IMR-90 (cell line): ENCODE measurements around the gene FAM193B. TPM values are rescaled to one million over a fixed set of nuclear protein-coding genes. Genes with fewer than 3 reads are reported as not detected.

Experiments used
- ATAC-seq: fragments of 200-7000 bp; cut with Tn5 transposase; 2 replicates; pipeline ENCODE4 v1.9.1; 2020; ENCODE audit warnings: low read depth, mild to moderate bottlenecking, moderate library complexity
- BruUV-seq: library from RNA; stranded (reverse); fragments of 400-500 nt; replicated peaks from 2 replicates; lab custom pipeline; 2021; lab: Mats Ljungman, UMichigan
- CTCF ChIA-PET: fragments of 300-600 bp; formaldehyde crosslinking; extraction: SDS; loops from one replicate; lab custom pipeline; 2021; ENCODE audit warnings: antibody characterized with exemption; lab: Yijun Ruan, JAX
- POLR2A ChIA-PET: fragments of 300-600 bp; sonication (Branson Sonifier 250); formaldehyde crosslinking; loops from one replicate; lab custom pipeline; 2022; ENCODE audit warnings: antibody characterized with exemption; ENCODE audit not compliant: unreplicated experiment; lab: Charles Lee
- DNase-seq: peaks from one replicate; pipeline ENCODE4 v3.0.0; 2013
- H2AFZ ChIP-seq: replicated peaks from 2 replicates; pipeline ENCODE3; 2013; ENCODE audit warnings: low read length, mild to moderate bottlenecking; ENCODE audit not compliant: poor library complexity
- H2AK5ac ChIP-seq: 2 replicates; pipeline ENCODE4 v1.6.1; 2013; ENCODE audit warnings: low read depth, low read length, inconsistent platforms
- H2AK9ac ChIP-seq: replicated peaks from 2 replicates; pipeline ENCODE3; 2013; ENCODE audit warnings: mild to moderate bottlenecking, low read depth, low read length, moderate library complexity; ENCODE audit not compliant: poor library complexity
- H2BK120ac ChIP-seq: 2 replicates; pipeline ENCODE4 v1.6.1; 2013; ENCODE audit warnings: low read depth, low read length, inconsistent platforms
- H2BK15ac ChIP-seq: 3 replicates; pipeline ENCODE4 v1.6.1; 2013; ENCODE audit warnings: low read depth, low read length, inconsistent platforms
- H2BK20ac ChIP-seq: 2 replicates; pipeline ENCODE4 v1.6.1; 2013; ENCODE audit warnings: low read depth, mild to moderate bottlenecking, inconsistent platforms, low read length, moderate library complexity
- H2BK5ac ChIP-seq: 2 replicates; pipeline ENCODE4 v1.6.1; 2013; ENCODE audit warnings: mild to moderate bottlenecking, low read depth, low read length, inconsistent platforms; ENCODE audit not compliant: poor library complexity, severe bottlenecking
- H3K14ac ChIP-seq: replicated peaks from 2 replicates; pipeline ENCODE4 v1.6.1; 2013; ENCODE audit warnings: low read depth, low read length, inconsistent platforms
- H3K18ac ChIP-seq: 2 replicates; pipeline ENCODE4 v1.6.1; 2013; ENCODE audit warnings: low read depth, low read length, control low read depth
- H3K23ac ChIP-seq: 2 replicates; pipeline ENCODE4 v1.6.1; 2013; ENCODE audit warnings: low read depth, low read length, inconsistent platforms
- H3K27ac ChIP-seq: 2 replicates; pipeline ENCODE4 v1.5.1; 2013; ENCODE audit warnings: mild to moderate bottlenecking, control low read depth, low read length; ENCODE audit not compliant: insufficient read depth
- H3K27me3 ChIP-seq: 2 replicates; pipeline ENCODE4 v1.6.1; 2013; ENCODE audit warnings: low read length; ENCODE audit not compliant: control insufficient read depth, insufficient read depth
- H3K36me3 ChIP-seq: 2 replicates; pipeline ENCODE4 v1.6.1; 2013; ENCODE audit warnings: low read length, mixed read lengths; ENCODE audit not compliant: control insufficient read depth, insufficient read depth
- H3K4ac ChIP-seq: 2 replicates; pipeline ENCODE4 v1.6.1; 2013; ENCODE audit warnings: low read depth, low read length, inconsistent platforms
- H3K4me1 ChIP-seq: 2 replicates; pipeline ENCODE4 v1.6.1; 2013; ENCODE audit warnings: low read length, mixed read lengths; ENCODE audit not compliant: control insufficient read depth, insufficient read depth
- H3K4me2 ChIP-seq: 2 replicates; pipeline ENCODE4 v1.6.1; 2013; ENCODE audit warnings: low read depth, mild to moderate bottlenecking, control low read depth, low read length, moderate library complexity
- H3K4me3 ChIP-seq: 2 replicates; pipeline ENCODE4 v1.5.1; 2013; ENCODE audit warnings: low read depth, mild to moderate bottlenecking, control low read depth, low read length, moderate library complexity; ENCODE audit not compliant: insufficient read depth
- H3K56ac ChIP-seq: 2 replicates; pipeline ENCODE4 v1.6.1; 2013; ENCODE audit warnings: low read length, inconsistent platforms; ENCODE audit not compliant: insufficient read depth; ENCODE audit errors: extremely low read depth
- H3K79me1 ChIP-seq, 2 experiments: 2 replicates each; pipeline ENCODE4 v1.6.1; 2013; ENCODE audit warnings: low read length in 2 of 2, inconsistent platforms in 1 of 2, low read depth in 1 of 2
- H3K9ac ChIP-seq: 2 replicates; pipeline ENCODE4 v1.6.1; 2013; ENCODE audit warnings: low read depth, low read length, control low read depth
- H3K9me1 ChIP-seq: 2 replicates; pipeline ENCODE4 v1.6.1; 2013; ENCODE audit warnings: low read length, inconsistent platforms; ENCODE audit not compliant: insufficient read depth
- H3K9me3 ChIP-seq: 2 replicates; pipeline ENCODE4 v1.6.1; 2013; ENCODE audit warnings: low read length; ENCODE audit not compliant: control insufficient read depth, insufficient read depth
- H4K20me1 ChIP-seq: 2 replicates; pipeline ENCODE4 v1.6.1; 2013; ENCODE audit warnings: low read length, inconsistent platforms; ENCODE audit not compliant: insufficient read depth
- H4K5ac ChIP-seq: 2 replicates; pipeline ENCODE4 v1.6.1; 2013; ENCODE audit warnings: mild to moderate bottlenecking, low read depth, low read length, control low read depth
- H4K8ac ChIP-seq, 2 experiments: 2 replicates each; pipeline ENCODE4 v1.6.1; 2013; ENCODE audit warnings: low read depth in 2 of 2, low read length in 2 of 2, control low read depth in 1 of 2, inconsistent platforms in 1 of 2
- H4K91ac ChIP-seq: 2 replicates; pipeline ENCODE4 v1.6.1; 2013; ENCODE audit warnings: low read depth, low read length, inconsistent platforms; ENCODE audit not compliant: insufficient read depth
- BHLHE40 ChIP-seq: fragments of 150-350 bp; IDR thresholded peaks from 2 replicates; pipeline ENCODE4 v1.6.1; 2016; ENCODE audit warnings: mild to moderate bottlenecking, low read depth, low read length
- CTCF ChIP-seq: conservative IDR thresholded peaks from 2 replicates; pipeline ENCODE4 v1.5.1; 2012; ENCODE audit warnings: mild to moderate bottlenecking, low read depth, low read length, improper control_type of control experiment
- MAZ ChIP-seq: IDR thresholded peaks from 2 replicates; pipeline ENCODE4 v1.6.1; 2012; ENCODE audit warnings: low read depth, mild to moderate bottlenecking, low read length, improper control_type of control experiment, moderate library complexity, borderline replicate concordance
- RAD21 ChIP-seq: IDR thresholded peaks from 2 replicates; pipeline ENCODE4 v1.6.1; 2012; ENCODE audit warnings: low read length, improper control_type of control experiment
- RCOR1 ChIP-seq: IDR thresholded peaks from 2 replicates; pipeline ENCODE4 v1.6.1; 2012; ENCODE audit warnings: mild to moderate bottlenecking, low read length, improper control_type of control experiment; ENCODE audit not compliant: insufficient replicate concordance
- SMC3 ChIP-seq: fragments of 150-350 bp; IDR thresholded peaks from 2 replicates; pipeline ENCODE4 v1.6.1; 2016; ENCODE audit warnings: low read depth, mild to moderate bottlenecking, antibody characterized with exemption, low read length, moderate library complexity
- WGBS, 2 experiments: methylation state at CpG; one replicate each; pipeline versions ENCODE4 v1.1.5 to v1.1.7; 2013; ENCODE audit warnings: missing lambda C conversion rate in 2 of 2; ENCODE audit not compliant: insufficient read length in 1 of 2; ENCODE audit errors: extremely low coverage in 2 of 2; 5-methylcytosine and 5-hydroxymethylcytosine counted together
- dilution Hi-C: fragments of 300-500 bp; cut with HindIII; formaldehyde crosslinking; loops from one replicate; pipeline ENCODE4 v1.14.3; 2018; ENCODE audit warnings: low sequenced_read_pairs; ENCODE audit not compliant: unreplicated experiment
- in situ Hi-C: fragments of 300-500 bp; cut with MboI; formaldehyde crosslinking; loops from 3 replicates; pipeline ENCODE4 v1.14.3; 2019; ENCODE audit warnings: low sequenced_read_pairs, inconsistent platforms, mixed read lengths
- intact Hi-C: fragments of 100-400 bp; cut with micrococcal nuclease; formaldehyde crosslinking; loops from 2 replicates; pipeline ENCODE4 v1.10.0; 2022
- polyA plus RNA-seq, 3 experiments: library from polyadenylated mRNA; depleted of rRNA; stranded (reverse); fragments of >200 nt; gene quantifications; 2 replicates each; pipeline ENCODE4 v1.2.3, GENCODE V29; 2012; ENCODE audit warnings: low replicate concordance in 1 of 3
- total RNA-seq: library from RNA; depleted of rRNA; stranded (reverse); fragments of >200 nt; gene quantifications from 2 replicates; pipeline ENCODE4 v1.2.3, GENCODE V29; 2012

Gene FAM193B
- total and polyA plus RNA-seq, 2 of the 4 experiments (the other 2 are of a cell fraction): 9.5 to 52.2 TPM

- H2AK9ac ChIP-seq: peak overlapping the region; percentile 75
- BruUV-seq: no TSS peak
- no peak overlapping the region for H4K5ac ChIP-seq
- H3K4me2 ChIP-seq: peak overlapping the region; percentile 4; the same call in 1 of the 2 replicates
- H3K27ac ChIP-seq: peak overlapping the region; percentile 35; the same call in 1 of the 2 replicates
- peak overlapping the region; percentile 38; the same call in 1 of the 2 replicates for H3K14ac ChIP-seq
- peaks cover 3% of the 10 kb centered on the region; the same call in 1 of the 2 replicates for H3K9me1 ChIP-seq
- H2BK5ac ChIP-seq: no peak overlapping the region
- H3K27me3 ChIP-seq: no peaks in the 10 kb centered on the region
- in situ Hi-C loops: no loop called here
- H3K9ac ChIP-seq: no peak overlapping the region
- no peak overlapping the region for H3K56ac ChIP-seq
- H2BK20ac ChIP-seq: 0 out of 2 replicates have a peak overlapping the region, but pooled peaks have one; percentile 17
- H2BK120ac ChIP-seq: no peak overlapping the region
- peak overlapping the region; percentile 64 for H2AFZ ChIP-seq
- CTCF ChIA-PET: interaction anchor here (0.6 to 1.5 kb wide), 10 partner anchors 10 to 403 kb away, joined by 3 to 10 read pairs (median 4); no protein-coding TSS in a partner anchor
- intact Hi-C loops: loop anchor here (1.0 to 2.0 kb wide), 7 partner anchors 46 to 386 kb away; partner anchors contain the start of gene MXD3
- no CpG with 5 or more reads among the region's 10 CpGs for WGBS, 2 experiments
- no peak overlapping the region for H3K18ac ChIP-seq
- peak overlapping the region in 1 of 2 experiments; percentile 39; a peak in 1 of 4 replicates for H4K8ac ChIP-seq
- ATAC-seq (peak; percentile 36), DNase-seq (peak; percentile 85)
- no peak overlapping the region for H3K4me3 ChIP-seq
- dilution Hi-C loops: no loop called here
- peaks cover 8% of the 10 kb centered on the region for H3K36me3 ChIP-seq
- H2AK5ac ChIP-seq: no peak overlapping the region
- peak overlapping the region; percentile 52 for H3K4ac ChIP-seq
- POLR2A ChIA-PET: no interaction called here
- H2BK15ac ChIP-seq: no peak overlapping the region
- peaks cover 13% of the 10 kb centered on the region for H4K20me1 ChIP-seq
- 0 out of 2 replicates have a peak overlapping the region, but pooled peaks have one; percentile 37 for H4K91ac ChIP-seq
- peaks cover 9 to 22% of the 10 kb centered on the region in 2 experiments for H3K79me1 ChIP-seq
- H3K4me1 ChIP-seq: peaks cover 16% of the 10 kb centered on the region
- TF ChIP-seq MAZ: peak; percentile 76
- TF ChIP-seq BHLHE40: no peak
- no peak for TF ChIP-seq RCOR1
- peak; percentile 88 for TF ChIP-seq SMC3
- TF ChIP-seq RAD21: peak; percentile 84
- peak; percentile 94 for TF ChIP-seq CTCF
- no peaks in the 10 kb centered on the region for H3K9me3 ChIP-seq
- no peak overlapping the region for H3K23ac ChIP-seq
Measured at GRCh38 chr5:177500685-177501522, 53.5 kb downstream of the FAM193B start.
